H1 (cell line): ENCODE results near the gene SFMBT2.

Source experiments
- KDM1A ChIP-seq: fragments of 200-600, 300-600 bp; sonication (generic); IDR thresholded peaks from 2 replicates; pipeline ENCODE4 v1.7.1; 2016; ENCODE audit warnings: mild to moderate bottlenecking, low read length, borderline replicate concordance
- MAX ChIP-seq: IDR thresholded peaks from 2 replicates; pipeline ENCODE4 v1.6.1; 2012; ENCODE audit warnings: inconsistent platforms
- RFX5 ChIP-seq: IDR thresholded peaks from 2 replicates; pipeline ENCODE4 v1.6.1; 2011; ENCODE audit warnings: low read depth, low read length, improper control_type of control experiment, borderline replicate concordance
- SIN3A ChIP-seq, 2 experiments: IDR thresholded peaks in 1 of 2; conservative IDR thresholded peaks in 1 of 2; 2 replicates each; pipeline ENCODE4 v1.6.1; 2011 to 2012; ENCODE audit warnings: low read length in 2 of 2, improper control_type of control experiment in 1 of 2, low read depth in 1 of 2, mild to moderate bottlenecking in 1 of 2
- TF ChIP-seq, protein P1 (sequence below), 3 experiments: IDR thresholded peaks; 1 replicate in 2 of 3; 2 replicates in 1 of 3; pipeline versions ENCODE4 v1.5.1 to v1.6.1; 2011; ENCODE audit warnings: low read length in 3 of 3, mild to moderate bottlenecking in 3 of 3, inconsistent platforms in 2 of 3, low read depth in 1 of 3, moderate library complexity in 1 of 3; ENCODE audit not compliant: insufficient read depth in 1 of 3; ENCODE audit errors: control extremely low read depth in 1 of 3

DNA sequence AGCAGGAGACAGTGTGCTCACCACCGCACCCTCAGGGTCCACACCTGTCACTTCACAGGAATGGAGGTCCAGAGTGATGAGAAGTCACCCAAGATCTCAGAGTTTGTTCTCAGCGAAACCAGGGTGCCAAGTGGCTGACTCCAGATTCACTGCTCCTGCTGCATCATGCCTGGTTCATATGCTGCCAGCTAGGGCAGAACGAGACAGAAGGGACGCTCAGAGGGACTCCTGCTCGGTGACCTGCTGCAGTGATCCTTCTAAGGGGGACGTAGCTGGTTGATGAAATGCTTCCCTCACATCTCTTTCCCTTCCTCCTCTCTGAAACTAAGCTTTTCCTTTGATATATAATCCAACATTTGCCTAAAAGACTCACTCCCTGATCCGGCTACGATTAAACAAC is 248.5 kb downstream of the SFMBT2 start:
- TF ChIP-seq KDM1A (no peak), MAX (no peak), RFX5 (no peak), SIN3A (conservative IDR thresholded peaks at IDR 0.05 in 1 of 2, IDR thresholded peaks at IDR 0.05 in 1 of 2; ENCODE audit: low read depth in 1 of 2, low read length in 2 of 2) (no peak)
- TF ChIP-seq, protein P1, sequence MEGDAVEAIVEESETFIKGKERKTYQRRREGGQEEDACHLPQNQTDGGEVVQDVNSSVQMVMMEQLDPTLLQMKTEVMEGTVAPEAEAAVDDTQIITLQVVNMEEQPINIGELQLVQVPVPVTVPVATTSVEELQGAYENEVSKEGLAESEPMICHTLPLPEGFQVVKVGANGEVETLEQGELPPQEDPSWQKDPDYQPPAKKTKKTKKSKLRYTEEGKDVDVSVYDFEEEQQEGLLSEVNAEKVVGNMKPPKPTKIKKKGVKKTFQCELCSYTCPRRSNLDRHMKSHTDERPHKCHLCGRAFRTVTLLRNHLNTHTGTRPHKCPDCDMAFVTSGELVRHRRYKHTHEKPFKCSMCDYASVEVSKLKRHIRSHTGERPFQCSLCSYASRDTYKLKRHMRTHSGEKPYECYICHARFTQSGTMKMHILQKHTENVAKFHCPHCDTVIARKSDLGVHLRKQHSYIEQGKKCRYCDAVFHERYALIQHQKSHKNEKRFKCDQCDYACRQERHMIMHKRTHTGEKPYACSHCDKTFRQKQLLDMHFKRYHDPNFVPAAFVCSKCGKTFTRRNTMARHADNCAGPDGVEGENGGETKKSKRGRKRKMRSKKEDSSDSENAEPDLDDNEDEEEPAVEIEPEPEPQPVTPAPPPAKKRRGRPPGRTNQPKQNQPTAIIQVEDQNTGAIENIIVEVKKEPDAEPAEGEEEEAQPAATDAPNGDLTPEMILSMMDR (IDR thresholded peaks at IDR 0.05; ENCODE audit: control extremely low read depth in 1 of 3, insufficient read depth in 1 of 3, low read depth in 1 of 3, low read length in 3 of 3): no peak
